Measurements from ENCODE around the gene MFSD1. TPM values are rescaled to one million over a fixed set of nuclear protein-coding genes. Genes with fewer than 3 reads are reported as not detected.

The MFSD1 gene
- total and polyA plus RNA-seq, 9 of the 15 experiments (the other 6 are each of a cell fraction or from before 2014, with no cell fraction given): 8.7 to 49.5 (median 28.6) TPM

GRCh38 chr3:158774965-158775364, 26.9 kb upstream of the MFSD1 start:
- Histone ChIP-seq H3K27ac (ENCODE audit: extremely low read depth, low read depth, low read length) (no peak overlapping the region), H4K20me1 (replicated peaks; ENCODE audit: control insufficient read depth, insufficient read depth, low read length) (no peaks in the 10 kb centered on the region), H3K4me2 (ENCODE audit: insufficient read depth, low read length) (no peak overlapping the region), H3K4me3 (no peak overlapping the region), H3K9me1 (ENCODE audit: control insufficient read depth, insufficient read depth, low read length) (no peaks in the 10 kb centered on the region), H3K79me2 (ENCODE audit: control insufficient read depth, insufficient read depth, low read length) (no peaks in the 10 kb centered on the region), H3K9ac (ENCODE audit: insufficient read depth in 1 of 2, low read depth in 2 of 2, low read length in 2 of 2) (no peak overlapping the region), H2AFZ (ENCODE audit: low read depth, low read length) (no peak overlapping the region), H3K36me3 (ENCODE audit: control insufficient read depth, insufficient read depth, low read length) (no peaks in the 10 kb centered on the region; the same call in 2 of the 3 replicates), H3K9me3 (replicated peaks; ENCODE audit: control insufficient read depth, insufficient read depth, low read depth, low read length) (no peaks in the 10 kb centered on the region; the same call in 1 of the 2 replicates), H3K27me3 (ENCODE audit: control insufficient read depth in 2 of 2, insufficient read depth in 2 of 2, low read length in 2 of 2) (no peaks in the 10 kb centered on the region), H3K4me1 (replicated peaks in 1 of 2; ENCODE audit: control insufficient read depth in 2 of 2, insufficient read depth in 2 of 2, low read length in 2 of 2) (peaks cover 15 to 44% of the 10 kb centered on the region in 2 experiments; a peak in 4 of 5 replicates)
- POLR2A ChIA-PET: no interaction called here
- DNase-seq (ENCODE audit: extremely low read depth in 1 of 4, low spot score in 3 of 4) (no peak), FAIRE-seq (no peak), ATAC-seq (no peak)
- CTCF ChIA-PET (ENCODE audit: low intra/inter-chr PET ratio): no interaction called here
- intact Hi-C loops (cut with micrococcal nuclease) (no loop called here), in situ Hi-C loops (cut with MboI) (loop anchor here (25.0 kb wide), 1 partner anchor 1163 kb away; no protein-coding TSS in a partner anchor)
- TF ChIP-seq ESRRA (IDR thresholded peaks at IDR 0.05; ENCODE audit: borderline replicate concordance, low read depth) (no peak), CTCF (IDR thresholded peaks at IDR 0.05 in 2 of 3, conservative IDR thresholded peaks at IDR 0.05 in 1 of 3; ENCODE audit: insufficient read depth in 2 of 3, low read depth in 1 of 3, low read length in 3 of 3) (no peak), ZBTB34 (CRISPR knock-in tag; IDR thresholded peaks at IDR 0.05) (no peak), MTA2 (IDR thresholded peaks at IDR 0.05; ENCODE audit: low read depth) (no peak), CTBP1 (IDR thresholded peaks at IDR 0.05; ENCODE audit: borderline replicate concordance) (no peak), XRCC3 (IDR thresholded peaks at IDR 0.05) (no peak), ZNF436 (CRISPR knock-in tag; IDR thresholded peaks at IDR 0.05) (no peak), ZNF324 (CRISPR knock-in tag; IDR thresholded peaks at IDR 0.05) (no peak), SAP30 (IDR thresholded peaks at IDR 0.05; ENCODE audit: borderline replicate concordance, insufficient read depth, low read depth, low read length, poor library complexity, severe bottlenecking) (no peak), NFE2 (IDR thresholded peaks at IDR 0.05; ENCODE audit: low read depth) (no peak)
- TF ChIP-seq, protein P1, sequence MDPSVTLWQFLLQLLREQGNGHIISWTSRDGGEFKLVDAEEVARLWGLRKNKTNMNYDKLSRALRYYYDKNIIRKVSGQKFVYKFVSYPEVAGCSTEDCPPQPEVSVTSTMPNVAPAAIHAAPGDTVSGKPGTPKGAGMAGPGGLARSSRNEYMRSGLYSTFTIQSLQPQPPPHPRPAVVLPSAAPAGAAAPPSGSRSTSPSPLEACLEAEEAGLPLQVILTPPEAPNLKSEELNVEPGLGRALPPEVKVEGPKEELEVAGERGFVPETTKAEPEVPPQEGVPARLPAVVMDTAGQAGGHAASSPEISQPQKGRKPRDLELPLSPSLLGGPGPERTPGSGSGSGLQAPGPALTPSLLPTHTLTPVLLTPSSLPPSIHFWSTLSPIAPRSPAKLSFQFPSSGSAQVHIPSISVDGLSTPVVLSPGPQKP (CRISPR knock-in tag; IDR thresholded peaks at IDR 0.05): no peak
- no TSS peak for BruUV-seq (replicated peaks)
- WGBS (ENCODE audit: insufficient coverage, low coverage, missing lambda C conversion rate): 68% methylated on average over 2 of the region's 2 CpGs

Measured in K562 (cell line).